HFF-Myc (cell line): Measurements from ENCODE around the gene UQCC2.

Experiments
- DNase-seq: peaks from one replicate; pipeline ENCODE4 v3.0.0-alpha.2; 2011; ENCODE audit warnings: low read depth; ENCODE audit errors: extremely low read depth
- H3K4me3 ChIP-seq: replicated peaks from 2 replicates; pipeline ENCODE4 v1.5.1; 2011; ENCODE audit warnings: low read depth, mild to moderate bottlenecking, control low read depth, low read length
- TF ChIP-seq, protein P1 (sequence below): IDR thresholded peaks from 2 replicates; pipeline ENCODE4 v1.5.1; 2012; ENCODE audit warnings: mild to moderate bottlenecking, low read depth, low read length, control low read depth; ENCODE audit errors: missing control alignments

UQCC2 gene

DNA sequence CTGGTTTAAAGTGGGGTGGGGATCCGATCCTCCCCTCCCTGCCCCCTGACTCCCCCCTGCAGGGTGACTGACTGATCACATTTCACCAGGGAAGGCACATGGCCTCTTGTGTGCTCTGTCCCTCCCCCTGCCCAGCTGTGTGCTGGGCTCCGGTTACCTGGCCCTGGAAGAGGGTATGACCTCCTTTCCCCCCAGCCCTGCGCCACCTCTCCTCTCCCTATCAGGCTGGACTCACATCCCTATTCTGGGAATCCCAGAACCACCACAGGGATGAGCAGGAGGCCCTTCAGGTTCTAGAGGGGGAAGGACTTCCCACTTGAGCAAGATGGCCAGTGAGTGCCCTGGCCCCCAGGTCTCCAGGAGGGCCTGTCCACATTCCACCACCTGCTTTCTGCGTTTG is 37.3 kb upstream of the UQCC2 start:
- TF ChIP-seq, protein P1, sequence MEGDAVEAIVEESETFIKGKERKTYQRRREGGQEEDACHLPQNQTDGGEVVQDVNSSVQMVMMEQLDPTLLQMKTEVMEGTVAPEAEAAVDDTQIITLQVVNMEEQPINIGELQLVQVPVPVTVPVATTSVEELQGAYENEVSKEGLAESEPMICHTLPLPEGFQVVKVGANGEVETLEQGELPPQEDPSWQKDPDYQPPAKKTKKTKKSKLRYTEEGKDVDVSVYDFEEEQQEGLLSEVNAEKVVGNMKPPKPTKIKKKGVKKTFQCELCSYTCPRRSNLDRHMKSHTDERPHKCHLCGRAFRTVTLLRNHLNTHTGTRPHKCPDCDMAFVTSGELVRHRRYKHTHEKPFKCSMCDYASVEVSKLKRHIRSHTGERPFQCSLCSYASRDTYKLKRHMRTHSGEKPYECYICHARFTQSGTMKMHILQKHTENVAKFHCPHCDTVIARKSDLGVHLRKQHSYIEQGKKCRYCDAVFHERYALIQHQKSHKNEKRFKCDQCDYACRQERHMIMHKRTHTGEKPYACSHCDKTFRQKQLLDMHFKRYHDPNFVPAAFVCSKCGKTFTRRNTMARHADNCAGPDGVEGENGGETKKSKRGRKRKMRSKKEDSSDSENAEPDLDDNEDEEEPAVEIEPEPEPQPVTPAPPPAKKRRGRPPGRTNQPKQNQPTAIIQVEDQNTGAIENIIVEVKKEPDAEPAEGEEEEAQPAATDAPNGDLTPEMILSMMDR = no peak
- no peak for DNase-seq
- H3K4me3 ChIP-seq = no peak overlapping the region

DNA sequence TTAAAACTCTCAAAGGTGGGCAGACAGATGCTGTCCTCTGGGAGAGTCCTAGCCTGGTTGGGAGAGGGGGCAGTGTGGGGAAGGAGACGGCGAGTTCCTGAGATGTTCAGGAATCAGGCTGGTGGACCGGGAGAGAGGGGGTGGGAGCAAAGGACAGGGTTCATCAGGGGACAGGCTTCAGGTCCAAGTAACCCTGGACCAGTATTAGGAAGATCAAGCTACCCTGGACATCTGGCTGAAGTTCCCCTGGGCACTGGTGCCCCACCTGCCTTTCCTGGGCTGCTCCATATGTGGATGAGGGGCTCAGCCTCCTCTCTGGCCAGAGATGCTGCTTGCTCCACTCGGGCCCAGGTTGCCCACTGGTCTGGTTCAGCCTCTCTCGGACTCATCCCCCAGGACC is 36.3 kb upstream of the UQCC2 start:
- H3K4me3 ChIP-seq = no peak overlapping the region
- no peak for DNase-seq
- TF ChIP-seq, protein P1 = no peak

DNA sequence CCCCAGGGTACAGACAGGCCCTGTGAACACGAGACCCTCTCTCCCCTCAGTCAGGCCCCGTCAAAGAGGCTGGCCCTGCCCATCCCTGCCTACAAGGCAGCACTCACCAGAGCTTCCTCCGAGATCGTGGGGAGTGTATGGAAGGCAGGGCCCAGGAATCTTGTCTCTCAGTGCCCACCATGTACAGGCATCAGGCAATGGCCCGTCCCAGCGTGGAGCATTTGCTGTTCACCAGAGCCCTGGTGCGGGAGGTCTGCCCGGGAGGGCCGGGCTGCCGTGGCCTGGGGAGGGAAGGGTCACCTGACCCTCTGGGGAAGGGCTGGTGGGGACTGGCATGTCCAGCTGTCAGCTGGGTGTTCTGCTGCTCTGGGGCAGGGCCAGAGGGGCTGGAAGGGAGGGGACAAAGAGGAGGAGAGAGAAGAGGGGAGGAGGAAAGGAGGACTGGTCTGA is 35.2 kb upstream of the UQCC2 start, which contains the start of gene IP6K3:
Gene IP6K3, minus strand, starts transcription at position 255 of the 450 bp plus-strand sequence. CDS start 11,429 bp downstream, outside the sequence.
- TF ChIP-seq, protein P1 = no peak
- DNase-seq = no peak
- H3K4me3 ChIP-seq = no peak within 1 kb of the TSS

DNA sequence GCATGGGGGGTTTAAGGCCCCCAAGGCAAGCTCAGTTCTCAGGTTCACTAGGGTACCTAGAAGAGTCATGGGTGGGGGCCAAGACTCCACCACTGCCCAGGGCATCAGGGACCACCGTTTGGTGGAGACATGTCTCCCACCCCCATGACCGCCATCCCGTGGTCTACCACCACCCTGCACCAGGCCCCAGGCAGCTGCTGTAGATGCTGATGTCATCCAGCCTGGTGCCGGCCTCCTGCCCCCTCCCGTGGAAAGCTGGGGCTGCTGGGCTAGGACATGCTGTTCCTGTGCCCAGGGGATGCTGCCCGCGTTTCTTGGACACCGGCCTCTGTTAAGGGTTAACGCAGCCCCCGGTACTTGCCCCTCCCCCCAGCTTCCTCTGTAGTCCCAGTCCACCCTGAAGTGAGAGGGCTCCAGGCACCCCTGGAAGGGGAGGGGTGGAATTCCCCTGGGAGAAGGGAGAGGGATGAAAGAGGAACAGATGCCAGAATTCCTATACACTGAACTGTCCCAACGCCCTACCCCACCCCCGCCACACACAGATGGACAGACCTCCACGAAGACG is 34.6 kb upstream of the UQCC2 start:
- H3K4me3 ChIP-seq = no peak overlapping the region
- TF ChIP-seq, protein P1 = no peak
- DNase-seq = no peak

DNA sequence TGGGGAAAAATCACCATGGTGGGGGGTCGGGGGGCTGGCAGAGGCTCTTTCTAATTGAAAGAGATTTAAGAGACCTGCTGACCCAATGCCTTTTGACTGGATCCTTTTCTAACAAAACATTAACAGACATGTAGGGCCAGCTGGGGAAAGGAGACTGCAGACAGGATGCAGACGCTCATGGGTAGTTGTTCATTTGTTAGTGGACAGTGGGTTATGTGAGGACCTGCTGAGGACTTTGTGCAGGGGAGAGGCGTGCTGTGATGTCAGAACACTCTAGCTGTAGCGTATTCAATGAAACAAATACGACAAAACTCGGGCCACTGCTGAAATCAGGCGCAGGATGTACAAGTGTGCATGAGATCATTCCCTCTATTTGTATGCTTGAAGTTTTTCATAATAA is 34.0 kb upstream of the UQCC2 start:
- no peak overlapping the region for H3K4me3 ChIP-seq
- DNase-seq = no peak
- TF ChIP-seq, protein P1 = no peak

DNA sequence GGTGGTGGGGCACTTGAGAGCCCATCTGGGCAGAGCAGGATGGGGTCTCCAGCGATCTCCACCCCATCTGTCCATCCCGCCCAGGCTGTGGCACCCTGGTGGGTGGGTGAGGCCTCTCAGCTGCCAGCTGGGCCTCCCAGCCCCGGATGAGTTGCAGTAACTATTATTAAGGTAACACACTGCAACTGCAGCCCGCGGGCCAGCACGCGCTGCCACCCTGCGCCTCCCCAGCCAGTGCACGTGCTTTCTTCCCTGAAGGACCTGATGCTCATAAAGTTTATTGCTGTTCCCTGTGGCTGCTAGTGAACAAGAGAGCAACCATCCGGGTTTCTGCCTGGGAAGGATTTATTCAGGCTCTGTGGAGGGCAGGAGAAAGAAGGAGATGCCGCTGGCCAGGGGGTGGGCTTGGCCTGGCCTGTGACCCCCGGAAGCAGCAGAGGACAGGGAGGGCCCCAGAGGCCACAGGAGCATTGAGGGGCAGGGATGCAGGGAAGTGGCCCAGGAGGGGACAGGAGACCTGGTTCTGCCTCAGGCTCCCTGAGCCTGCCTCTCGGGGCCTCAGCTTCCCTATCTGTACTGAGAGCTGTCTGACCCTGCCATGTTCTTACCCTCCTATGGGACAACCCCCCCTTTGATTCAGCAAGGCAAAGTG is 33.5 kb upstream of the UQCC2 start:
- no peak for DNase-seq
- H3K4me3 ChIP-seq = no peak overlapping the region
- TF ChIP-seq, protein P1 = no peak
